Measurements from ENCODE around the gene NOS2. TPM values are rescaled to one million over a fixed set of nuclear protein-coding genes. Genes with fewer than 3 reads are reported as not detected.

The NOS2 gene
- total RNA-seq, 1 donor from 2014 or later: not detected

DNA sequence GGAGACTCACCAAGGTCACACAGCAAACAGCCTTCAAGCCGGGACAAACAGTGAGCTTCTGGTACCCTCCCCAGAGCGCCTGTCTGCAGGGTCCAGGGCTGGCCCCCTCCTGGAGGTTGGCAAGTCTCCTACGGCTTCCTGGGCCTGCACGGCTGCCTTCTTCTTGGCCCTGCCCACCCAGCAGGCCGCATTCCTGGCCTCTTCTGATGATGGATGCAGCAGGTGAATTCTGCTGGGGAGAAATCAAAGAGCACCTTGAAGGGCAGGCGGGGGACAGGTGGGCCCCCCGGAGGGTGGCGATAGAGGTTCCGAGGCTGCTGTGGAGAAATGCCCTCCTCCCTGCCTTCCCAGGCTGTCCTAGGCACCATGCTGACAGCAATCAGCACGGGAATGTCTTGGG is 3.8 kb upstream of the NOS2 start:
- TF ChIP-seq POLR2AphosphoS5 (IDR thresholded peaks at IDR 0.05; ENCODE audit: insufficient read depth in 1 of 2, low read depth in 1 of 2) (no peak), POLR2A (IDR thresholded peaks at IDR 0.05) (no peak)

DNA sequence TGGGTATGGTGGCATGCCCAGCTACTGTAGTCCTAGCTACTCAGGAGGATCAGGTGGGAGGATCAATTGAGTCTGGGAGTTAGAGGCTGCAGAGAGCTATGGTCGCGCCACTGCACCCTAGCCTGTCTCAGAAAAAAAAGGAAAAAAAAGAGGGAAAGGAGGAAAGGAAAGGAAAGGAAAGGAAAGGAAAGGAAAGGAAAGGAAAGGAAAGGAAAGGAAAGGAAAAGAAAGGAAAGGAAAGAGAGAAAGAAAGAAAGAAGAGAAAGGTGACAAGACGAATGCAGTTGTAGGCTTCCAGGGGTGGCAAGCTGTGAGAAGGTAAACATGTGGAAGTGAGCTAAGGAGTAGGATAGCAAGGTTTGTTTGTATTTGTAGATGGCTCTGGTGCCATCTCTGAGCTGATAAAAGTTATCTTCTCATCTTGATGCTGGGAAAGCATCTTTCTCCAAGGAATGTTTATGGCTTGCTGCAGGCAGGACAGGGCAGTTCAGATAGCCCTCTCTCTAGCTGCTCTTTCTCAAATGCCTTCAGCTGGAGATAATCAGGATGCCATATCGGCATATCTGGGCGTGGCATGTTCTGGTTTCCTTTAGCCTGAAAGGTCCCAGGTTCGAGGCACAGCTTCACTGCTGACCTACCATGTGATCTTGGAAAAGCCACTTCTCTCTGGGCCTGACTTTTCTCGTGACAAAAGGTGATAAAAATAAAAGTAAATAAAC is 2.8 kb upstream of the NOS2 start:
- Histone ChIP-seq H3K9me3 (no peaks in the 10 kb centered on the region), H3K27ac (no peak overlapping the region), H3K27me3 (no peaks in the 10 kb centered on the region), H3K36me3 (no peaks in the 10 kb centered on the region), H3K4me3 (no peak overlapping the region), H3K4me1 (peaks cover 7% of the 10 kb centered on the region)
- TF ChIP-seq POLR2AphosphoS5 (IDR thresholded peaks at IDR 0.05; ENCODE audit: insufficient read depth in 1 of 2, low read depth in 1 of 2): no peak
- TF ChIP-seq POLR2A (IDR thresholded peaks at IDR 0.05): no peak
- TF ChIP-seq, protein P1, sequence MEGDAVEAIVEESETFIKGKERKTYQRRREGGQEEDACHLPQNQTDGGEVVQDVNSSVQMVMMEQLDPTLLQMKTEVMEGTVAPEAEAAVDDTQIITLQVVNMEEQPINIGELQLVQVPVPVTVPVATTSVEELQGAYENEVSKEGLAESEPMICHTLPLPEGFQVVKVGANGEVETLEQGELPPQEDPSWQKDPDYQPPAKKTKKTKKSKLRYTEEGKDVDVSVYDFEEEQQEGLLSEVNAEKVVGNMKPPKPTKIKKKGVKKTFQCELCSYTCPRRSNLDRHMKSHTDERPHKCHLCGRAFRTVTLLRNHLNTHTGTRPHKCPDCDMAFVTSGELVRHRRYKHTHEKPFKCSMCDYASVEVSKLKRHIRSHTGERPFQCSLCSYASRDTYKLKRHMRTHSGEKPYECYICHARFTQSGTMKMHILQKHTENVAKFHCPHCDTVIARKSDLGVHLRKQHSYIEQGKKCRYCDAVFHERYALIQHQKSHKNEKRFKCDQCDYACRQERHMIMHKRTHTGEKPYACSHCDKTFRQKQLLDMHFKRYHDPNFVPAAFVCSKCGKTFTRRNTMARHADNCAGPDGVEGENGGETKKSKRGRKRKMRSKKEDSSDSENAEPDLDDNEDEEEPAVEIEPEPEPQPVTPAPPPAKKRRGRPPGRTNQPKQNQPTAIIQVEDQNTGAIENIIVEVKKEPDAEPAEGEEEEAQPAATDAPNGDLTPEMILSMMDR (IDR thresholded peaks at IDR 0.05): no peak
- intact Hi-C loops (cut with DNase I): loop anchor here (10.0 kb wide), 1 partner anchor 452 kb away; no protein-coding TSS in a partner anchor
- DNase-seq (ENCODE audit: extremely low spot score in 2 of 2): no peak

More for the DNA sequence above, 3.8 kb upstream of the NOS2 start:
- Histone ChIP-seq H3K27ac (no peak overlapping the region), H3K27me3 (no peaks in the 10 kb centered on the region), H3K9me3 (no peaks in the 10 kb centered on the region), H3K36me3 (no peaks in the 10 kb centered on the region), H3K4me3 (no peak overlapping the region), H3K4me1 (peaks cover 7% of the 10 kb centered on the region)
- intact Hi-C loops (cut with DNase I): loop anchor here (10.0 kb wide), 1 partner anchor 451 kb away; no protein-coding TSS in a partner anchor
- DNase-seq (ENCODE audit: extremely low spot score in 2 of 2): no peak

DNA sequence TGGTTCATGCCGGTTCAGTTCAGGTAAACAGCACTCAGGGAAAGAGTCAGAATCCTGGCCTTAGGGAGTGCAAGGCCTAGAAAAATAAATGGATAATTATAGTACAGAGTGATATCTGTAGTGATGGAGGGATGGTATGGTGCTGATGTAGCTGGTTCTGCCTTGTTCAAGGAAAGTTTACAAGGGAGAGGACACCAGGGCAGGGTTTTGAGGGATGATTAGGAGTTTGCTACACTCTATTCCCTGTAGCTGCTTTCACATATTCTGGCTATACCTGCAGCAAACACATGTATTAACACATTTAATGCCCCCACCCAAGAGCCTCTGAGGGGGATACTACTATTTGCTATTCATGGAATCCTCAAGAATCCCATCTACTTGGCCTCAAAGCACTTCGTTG is 1.7 kb upstream of the NOS2 start:
- TF ChIP-seq, protein P1 (IDR thresholded peaks at IDR 0.05): no peak
- no peak for TF ChIP-seq POLR2A (IDR thresholded peaks at IDR 0.05)
- no peak for TF ChIP-seq POLR2AphosphoS5 (IDR thresholded peaks at IDR 0.05; ENCODE audit: insufficient read depth in 1 of 2, low read depth in 1 of 2)
- DNase-seq (ENCODE audit: extremely low spot score in 2 of 2): no peak

DNA sequence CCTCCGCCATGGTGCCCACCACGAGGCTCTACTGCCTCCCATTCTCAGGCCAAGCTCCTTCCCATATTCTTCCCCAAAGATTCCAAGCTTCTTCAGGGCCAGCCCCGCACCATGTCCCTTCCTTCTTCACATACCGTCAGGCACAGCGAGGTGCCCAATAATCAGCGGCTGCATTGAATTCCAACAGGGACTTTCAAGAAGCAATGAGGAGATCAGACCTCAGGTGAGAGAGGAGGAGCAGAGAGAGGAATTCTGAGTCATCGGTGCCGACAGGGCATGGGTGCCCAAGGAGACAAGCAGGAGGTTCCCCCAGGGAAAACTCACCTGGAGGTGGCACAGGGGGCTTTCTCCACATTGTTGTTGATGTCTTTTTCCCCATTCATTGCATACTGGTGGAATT is 2.0 kb downstream of the NOS2 start:
- intact Hi-C loops (cut with DNase I): no loop called here
- Histone ChIP-seq H3K27ac (no peak overlapping the region), H3K36me3 (no peaks in the 10 kb centered on the region), H3K9me3 (no peaks in the 10 kb centered on the region), H3K4me1 (peaks cover 8% of the 10 kb centered on the region), H3K27me3 (no peaks in the 10 kb centered on the region), H3K4me3 (no peak overlapping the region)
- DNase-seq (ENCODE audit: extremely low spot score in 2 of 2): no peak
- TF ChIP-seq POLR2AphosphoS5 (IDR thresholded peaks at IDR 0.05; ENCODE audit: insufficient read depth in 1 of 2, low read depth in 1 of 2): no peak
- TF ChIP-seq, protein P1 (IDR thresholded peaks at IDR 0.05): no peak
- TF ChIP-seq POLR2A (IDR thresholded peaks at IDR 0.05): no peak

More for the DNA sequence above, 1.7 kb upstream of the NOS2 start:
- H3K4me1 ChIP-seq: peaks cover 7% of the 10 kb centered on the region
- no peaks in the 10 kb centered on the region for H3K36me3 ChIP-seq
- no peaks in the 10 kb centered on the region for H3K27me3 ChIP-seq
- H3K9me3 ChIP-seq: no peaks in the 10 kb centered on the region
- no peak overlapping the region for H3K27ac ChIP-seq
- no peak overlapping the region for H3K4me3 ChIP-seq
- intact Hi-C loops (cut with DNase I): loop anchor here (10.0 kb wide), 1 partner anchor 453 kb away; no protein-coding TSS in a partner anchor

DNA sequence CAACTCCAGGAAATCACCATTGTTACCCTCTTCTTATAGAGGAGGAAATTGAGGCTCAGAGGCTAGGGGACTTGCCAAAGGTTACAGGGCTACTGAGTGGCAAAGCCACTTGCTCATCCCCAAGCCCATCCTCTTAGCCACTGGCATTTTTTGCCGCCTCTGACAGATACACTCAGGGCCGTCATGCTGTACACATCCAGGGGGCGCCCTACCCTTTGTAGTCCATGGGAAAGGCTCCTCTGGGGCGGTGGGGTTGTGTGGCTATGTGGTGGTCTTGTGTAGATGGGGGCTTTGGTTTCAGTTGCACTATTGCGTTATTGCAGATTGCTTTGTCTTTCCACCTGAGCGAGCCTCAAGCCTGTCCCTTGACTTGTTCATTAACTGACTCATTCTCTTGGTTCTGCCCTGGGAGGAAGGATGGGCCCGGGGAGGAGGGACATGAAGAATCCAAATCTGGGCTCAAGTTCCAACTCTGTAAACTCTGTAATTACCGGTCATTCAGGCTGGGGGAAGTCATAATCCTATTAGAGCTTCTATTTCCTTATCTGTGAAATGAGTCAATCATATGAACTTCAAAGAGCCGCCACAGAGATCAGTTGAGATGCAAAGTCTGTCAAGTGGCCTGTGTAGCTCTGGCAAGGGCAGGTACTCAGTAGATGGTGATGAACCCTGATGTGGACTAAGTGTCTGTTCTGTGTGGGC is 2.8 kb downstream of the NOS2 start:
- Histone ChIP-seq H3K27me3 (no peaks in the 10 kb centered on the region), H3K4me1 (peaks cover 13% of the 10 kb centered on the region), H3K36me3 (no peaks in the 10 kb centered on the region), H3K9me3 (no peaks in the 10 kb centered on the region), H3K4me3 (no peak overlapping the region), H3K27ac (no peak overlapping the region)
- intact Hi-C loops (cut with DNase I): no loop called here
- no peak for DNase-seq (ENCODE audit: extremely low spot score in 2 of 2)
- TF ChIP-seq POLR2A (IDR thresholded peaks at IDR 0.05): no peak
- TF ChIP-seq, protein P1 (IDR thresholded peaks at IDR 0.05): no peak
- TF ChIP-seq POLR2AphosphoS5 (IDR thresholded peaks at IDR 0.05; ENCODE audit: insufficient read depth in 1 of 2, low read depth in 1 of 2): no peak

All from vagina (tissue), 2 donors.